GM21360 (cell line): Measurements from ENCODE around the gene SLC39A11.

ENCODE experiments used
- ATAC-seq: cut with Tn5 transposase; IDR thresholded peaks from one replicate; pipeline ENCODE4 v1.9.1; 2021; ENCODE audit warnings: mild to moderate bottlenecking, moderate library complexity; ENCODE audit not compliant: unreplicated experiment

Gene SLC39A11

DNA sequence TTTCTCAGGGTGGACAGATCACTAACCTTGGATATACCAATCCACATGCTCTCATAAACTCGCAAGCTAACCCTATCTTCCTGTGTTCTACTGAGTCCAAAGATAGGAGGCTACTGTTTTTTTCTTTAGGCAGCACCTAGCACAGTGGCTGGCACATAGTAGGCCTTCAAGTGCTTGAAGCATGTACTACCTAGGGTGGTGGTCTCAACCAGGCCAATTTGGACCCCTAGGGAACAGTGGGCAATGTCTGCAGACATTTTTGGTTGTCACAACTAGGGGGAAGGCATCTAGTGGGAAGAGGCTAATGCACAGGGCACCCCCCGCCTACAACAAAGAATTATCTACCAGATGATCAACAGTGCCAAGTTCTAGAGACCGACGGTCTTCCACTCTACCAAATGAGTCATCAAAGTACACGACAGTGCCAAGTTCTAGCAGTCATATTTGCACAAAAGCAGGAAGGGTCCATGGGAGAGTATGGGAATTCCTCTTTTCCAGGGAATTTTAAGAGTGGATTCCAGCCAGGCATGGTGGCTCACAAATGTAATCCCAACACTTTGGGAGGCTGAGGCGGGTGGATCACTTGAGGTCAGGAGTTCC is 390.3 kb downstream of the SLC39A11 start:
- no peak for ATAC-seq

DNA sequence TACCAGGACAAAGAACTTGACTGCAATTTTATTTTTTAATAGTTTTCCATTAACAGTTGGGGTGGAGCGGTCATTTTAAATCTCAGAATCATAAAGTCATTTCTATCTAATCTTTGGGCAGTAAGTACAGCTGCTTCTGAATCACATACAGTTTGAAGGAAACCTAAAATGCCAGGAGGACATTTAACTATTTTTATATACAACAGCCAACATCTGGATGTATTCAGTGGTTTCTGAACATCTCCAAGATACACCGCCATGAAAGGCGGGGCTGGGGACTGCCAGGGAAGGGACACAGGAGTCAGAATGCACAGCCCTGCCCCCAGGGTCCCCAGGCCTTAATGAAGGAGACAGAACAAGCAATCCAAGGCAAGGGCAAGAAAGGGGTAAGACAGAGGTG is 392.3 kb downstream of the SLC39A11 start:
- no peak for ATAC-seq

DNA sequence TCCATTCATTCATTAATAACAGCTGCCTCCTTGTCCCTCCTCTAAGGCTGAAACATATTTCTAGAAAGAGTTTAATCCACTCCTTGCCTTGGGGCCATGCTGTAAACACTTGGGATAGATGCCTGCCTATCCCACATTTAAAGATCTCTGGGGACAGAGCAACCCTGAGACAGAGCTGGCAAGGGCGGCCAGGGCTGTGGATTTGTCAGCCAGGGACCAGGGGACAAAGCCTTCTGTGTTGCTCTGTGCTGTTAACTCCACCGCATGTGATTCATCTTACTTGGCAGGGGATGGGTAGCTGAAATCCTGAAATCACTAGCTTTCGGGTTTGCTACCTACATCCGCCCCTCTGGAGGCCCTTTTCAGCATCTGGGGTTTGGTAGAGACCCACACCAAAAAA is 392.9 kb downstream of the SLC39A11 start:
- ATAC-seq: no peak

DNA sequence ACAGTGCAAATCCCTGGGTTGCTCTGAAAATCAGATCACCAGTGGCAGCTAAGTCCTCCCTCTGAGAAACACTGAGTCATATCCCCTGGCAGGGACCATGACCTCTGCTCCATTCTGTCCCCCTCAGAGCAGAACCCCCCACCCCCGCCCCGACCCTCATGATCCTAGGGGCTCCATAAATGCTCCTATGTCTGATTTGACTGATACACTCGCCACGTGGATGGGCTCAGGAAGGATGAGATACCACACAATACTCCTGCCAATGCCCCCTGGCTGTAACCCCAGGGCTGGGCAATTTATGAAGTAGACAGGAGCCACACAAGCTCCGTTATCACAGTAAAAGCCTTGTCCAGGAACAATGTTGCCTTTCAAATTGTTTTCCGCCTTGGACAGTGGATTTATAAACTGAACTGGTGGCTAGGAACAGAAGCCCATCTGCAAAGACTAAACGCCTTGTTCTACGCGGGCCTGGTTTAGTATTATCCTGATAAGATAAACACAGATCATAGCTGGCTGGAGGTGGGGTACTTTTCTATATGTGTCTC is 394.8 kb downstream of the SLC39A11 start:
- no peak for ATAC-seq

DNA sequence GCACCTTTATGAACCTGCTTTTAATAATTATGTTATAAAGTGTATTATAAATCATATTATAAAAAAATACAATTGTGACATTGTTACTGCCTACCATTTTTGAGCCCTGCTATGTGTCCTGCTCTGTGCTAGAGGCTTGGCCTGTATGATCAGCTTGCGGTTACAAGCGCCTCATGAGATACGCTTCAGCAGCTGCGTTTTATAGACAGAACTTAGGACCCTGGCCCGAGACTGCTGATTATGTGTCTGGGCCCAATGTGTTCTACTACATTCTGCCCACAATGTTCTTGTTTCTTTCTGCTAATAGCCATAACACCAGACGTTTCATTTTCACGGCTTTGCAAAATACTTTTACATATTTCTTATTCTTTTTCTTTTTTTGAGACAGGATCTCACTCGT is 395.8 kb downstream of the SLC39A11 start:
- no peak for ATAC-seq

DNA sequence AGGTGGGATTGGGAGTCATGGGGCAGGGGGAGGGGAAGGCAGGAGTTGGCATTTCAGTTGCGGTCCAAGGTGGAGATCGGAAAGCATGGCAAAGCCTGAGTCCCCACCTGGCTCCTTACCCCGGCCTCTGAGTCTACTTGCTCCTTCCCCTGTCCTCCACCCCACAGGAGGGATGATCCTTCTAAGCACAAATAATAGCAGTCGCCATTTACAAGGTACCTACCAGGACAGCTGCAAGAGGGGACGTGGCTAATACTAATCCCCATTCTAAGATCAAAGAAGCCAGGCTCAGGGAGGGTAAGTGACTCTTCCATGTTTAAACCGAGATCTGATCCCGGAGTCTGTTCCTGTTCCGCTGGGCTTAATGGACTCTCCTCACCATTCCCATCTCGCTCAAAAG is 396.3 kb downstream of the SLC39A11 start:
- ATAC-seq: no peak

DNA sequence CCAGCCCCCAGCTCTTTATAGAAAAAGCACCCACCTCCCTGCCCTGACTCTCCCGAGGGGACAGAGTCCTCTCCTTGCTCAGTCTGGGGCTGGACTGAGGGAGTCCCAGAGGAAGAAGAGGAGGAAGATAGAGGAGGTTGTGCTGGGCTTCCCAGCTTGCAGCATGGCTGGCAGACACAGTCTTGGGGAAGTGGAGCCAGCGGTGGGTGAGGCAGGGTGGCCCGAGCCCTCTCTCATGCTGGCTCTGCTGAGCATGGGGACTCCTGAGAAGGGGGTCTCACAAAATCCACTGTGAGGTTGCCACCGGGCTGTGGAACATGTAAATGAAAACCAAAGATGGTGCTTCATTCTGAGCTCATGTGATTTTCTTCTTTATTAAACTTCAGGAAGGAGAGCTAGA is 398.5 kb downstream of the SLC39A11 start:
- no peak for ATAC-seq

DNA sequence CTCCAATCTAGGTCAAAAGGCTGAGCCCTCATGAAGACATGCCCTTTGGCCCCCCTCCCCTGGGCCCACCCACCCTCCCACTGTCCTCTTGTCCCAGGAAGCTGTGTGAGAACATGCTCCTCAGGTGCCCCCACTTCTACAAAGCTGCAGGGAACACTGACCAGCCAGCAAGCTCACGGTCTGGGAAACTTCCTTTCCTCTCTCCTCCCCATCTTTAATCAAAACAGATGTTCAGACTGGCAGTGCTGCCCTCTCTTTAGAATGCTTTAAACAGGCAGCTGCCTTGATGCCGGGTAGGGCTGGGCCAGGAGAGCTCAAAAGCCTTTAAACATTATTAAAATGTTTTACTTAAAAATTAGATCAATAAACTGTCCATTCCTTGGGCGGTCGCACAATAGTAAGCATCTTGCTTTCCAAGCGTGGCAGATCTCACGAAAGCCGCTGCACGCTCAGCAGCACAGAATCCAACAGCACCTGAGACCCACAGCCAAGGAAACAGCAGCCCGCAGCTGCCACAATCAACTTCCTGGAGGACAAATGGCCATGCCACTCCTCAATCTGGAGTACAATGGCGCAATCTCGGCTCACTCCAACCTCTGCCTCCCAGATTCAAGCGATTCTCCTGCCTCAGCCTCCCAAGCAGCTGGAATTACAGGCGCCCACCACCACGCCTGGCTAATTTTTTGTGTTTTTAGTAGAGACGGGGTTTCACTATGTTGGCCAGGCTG is 399.2 kb downstream of the SLC39A11 start:
- ATAC-seq: no peak

DNA sequence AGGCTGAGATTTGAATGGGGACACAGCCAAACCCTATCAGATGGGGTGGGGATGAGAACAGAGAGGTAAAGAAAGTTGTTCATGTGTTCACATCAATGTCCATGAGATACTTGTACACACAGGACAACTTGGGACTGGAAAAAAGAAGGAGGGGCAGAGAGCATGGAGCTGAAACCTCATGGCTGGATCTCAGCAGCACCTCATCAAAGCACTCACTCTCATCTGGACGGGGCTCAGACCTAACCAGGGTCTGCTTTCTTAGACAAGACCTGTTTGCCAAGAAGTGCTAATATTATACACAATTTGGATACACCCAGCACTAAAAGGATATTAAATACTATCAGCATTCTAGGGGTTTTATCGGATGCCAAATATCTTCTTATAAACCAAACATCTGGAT is 399.8 kb downstream of the SLC39A11 start:
- no peak for ATAC-seq

DNA sequence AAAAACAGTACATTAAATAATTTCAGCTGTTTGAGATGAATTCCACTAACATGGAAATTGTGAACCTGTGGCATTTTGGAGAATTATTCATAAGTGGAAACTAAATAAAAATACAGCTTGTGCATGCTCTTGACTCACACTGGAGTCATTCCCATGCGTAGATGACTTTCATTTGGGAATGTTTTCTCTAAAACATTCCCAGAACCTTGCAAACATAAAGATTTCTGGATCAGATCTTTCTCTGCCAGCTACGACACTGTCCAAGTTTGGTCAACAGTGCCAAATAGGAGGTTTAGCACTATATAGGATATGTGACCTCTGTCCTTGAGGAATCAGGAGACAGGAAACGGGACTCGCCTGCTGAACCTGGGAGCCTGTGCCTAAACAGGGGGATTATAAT is 400.9 kb downstream of the SLC39A11 start:
- ATAC-seq: no peak

DNA sequence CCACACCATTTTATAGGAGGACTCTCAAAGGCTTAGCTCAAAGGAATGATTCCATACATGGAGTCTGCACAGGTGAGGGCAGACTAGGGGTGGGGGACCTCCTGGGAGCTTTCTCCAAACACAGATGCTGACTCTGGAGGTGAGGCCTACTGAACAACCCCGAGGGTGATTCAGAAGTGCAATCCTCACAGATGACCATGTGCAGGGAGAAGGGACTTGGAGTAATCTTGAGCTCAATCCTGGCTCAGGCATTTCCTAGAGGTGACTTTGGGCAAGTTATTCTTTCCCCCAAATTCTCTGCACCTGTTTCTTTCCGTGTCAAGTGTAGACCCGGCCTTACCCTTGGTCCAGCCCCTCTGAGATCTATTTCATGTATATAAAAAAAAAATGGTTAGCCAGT is 401.5 kb downstream of the SLC39A11 start:
- no peak for ATAC-seq

DNA sequence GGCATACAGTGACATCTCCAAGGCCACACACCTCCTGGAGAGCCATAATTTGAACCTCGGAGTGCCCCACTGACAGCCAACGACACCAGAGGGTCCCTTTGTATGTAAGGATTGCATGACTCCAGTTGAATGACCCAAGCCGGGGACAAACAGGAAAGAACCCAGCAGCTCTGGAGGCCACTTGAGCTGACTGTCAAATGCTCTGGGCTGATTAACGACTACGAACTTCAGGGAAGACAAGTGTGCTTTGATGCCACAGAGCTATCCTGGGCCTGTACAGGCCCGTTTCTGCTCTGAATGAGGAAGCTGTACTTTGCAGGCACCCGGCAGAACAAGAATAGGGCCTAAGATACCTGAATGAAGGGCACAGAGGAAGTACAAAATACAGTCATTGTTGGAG is 404.6 kb downstream of the SLC39A11 start:
- ATAC-seq: no peak

DNA sequence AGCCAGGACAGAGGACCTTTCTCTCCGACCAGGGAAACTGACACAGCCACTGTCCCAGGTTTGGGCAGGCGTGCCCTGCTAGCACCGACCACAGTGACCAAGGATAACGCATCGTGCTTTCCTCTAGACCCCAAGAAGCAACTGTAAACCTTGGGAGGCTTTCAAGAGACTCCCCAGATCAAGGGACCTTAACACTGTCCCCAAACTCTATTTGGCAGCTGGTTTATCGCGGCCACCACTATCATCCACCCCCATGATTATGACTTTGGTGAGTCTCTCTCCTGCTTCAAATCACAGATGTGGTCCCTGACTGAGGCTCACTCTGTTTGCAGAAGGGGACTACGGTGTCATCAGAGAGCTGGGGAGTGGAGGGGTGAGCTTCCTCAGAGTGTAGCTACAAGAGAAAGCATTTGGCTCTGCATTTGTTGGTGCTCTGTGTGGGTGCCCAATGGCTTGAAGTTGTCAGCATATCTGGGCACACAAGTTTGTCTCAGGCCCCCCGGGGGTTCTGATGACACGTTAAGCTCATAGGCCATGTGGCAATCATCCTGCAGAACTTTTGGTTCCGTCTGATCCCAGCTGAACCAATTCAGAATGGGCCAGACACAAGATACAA is 408.0 kb downstream of the SLC39A11 start:
- ATAC-seq: no peak

DNA sequence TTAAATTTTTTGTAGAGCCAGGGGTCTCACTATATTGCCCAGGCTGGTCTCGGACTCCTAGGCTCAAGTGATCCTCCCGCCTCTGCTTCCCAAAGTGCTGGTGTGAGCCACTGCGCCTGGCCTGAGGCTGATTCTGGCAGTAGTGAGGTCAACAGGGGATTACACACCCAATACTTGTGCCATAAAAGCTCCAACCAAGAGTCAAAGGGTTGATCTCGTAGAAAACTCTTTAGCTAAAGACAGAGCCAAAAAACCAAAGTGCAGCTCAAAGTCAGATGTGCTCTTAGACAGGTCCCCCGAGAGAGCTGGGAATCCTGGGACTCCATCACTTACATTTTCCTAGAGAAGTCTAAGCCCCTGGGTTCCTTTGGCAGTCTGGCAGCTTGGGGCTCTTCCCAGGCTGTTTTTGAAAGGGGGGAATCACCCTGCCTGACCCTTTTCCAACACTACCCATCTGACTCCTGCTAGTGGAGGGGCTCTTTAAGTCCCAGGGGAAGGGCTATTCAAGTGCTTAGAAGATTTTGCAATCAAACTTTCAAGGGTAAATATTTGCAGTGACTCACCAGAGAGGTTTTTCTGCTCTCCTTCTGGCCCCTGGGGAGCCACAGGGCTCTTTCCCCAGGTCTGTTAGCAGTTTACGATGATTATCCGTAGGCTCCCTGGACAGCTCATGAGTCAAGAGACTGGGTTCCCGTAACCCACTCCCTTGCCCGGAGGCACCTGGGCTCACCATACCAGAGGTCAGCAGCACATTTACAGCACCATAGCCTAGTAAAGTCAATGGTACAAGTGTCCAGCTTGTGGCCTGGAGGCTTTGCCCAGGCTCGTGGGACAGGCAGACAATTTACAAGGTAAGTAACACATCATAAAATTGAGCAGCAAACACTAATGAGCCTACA is 408.7 kb downstream of the SLC39A11 start:
- ATAC-seq: no peak

DNA sequence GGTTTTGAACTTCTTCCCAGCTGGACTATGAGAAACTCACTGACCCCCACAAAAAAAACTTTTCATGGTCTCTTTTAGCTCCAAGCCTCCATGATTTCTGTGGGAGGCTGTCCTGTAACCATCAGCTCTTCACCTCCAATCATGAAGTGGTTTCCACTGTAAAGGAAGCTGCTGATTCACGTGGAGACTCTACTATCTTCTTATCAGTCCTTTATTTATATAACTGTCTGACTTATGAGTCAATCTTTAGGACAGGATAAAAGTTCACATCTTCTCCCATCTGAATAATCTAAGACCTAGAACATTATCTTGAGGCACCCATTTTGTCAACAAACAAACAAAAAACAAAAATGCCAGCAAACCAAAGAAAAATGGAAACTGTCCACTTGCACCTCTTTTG is 409.9 kb downstream of the SLC39A11 start:
- no peak for ATAC-seq

DNA sequence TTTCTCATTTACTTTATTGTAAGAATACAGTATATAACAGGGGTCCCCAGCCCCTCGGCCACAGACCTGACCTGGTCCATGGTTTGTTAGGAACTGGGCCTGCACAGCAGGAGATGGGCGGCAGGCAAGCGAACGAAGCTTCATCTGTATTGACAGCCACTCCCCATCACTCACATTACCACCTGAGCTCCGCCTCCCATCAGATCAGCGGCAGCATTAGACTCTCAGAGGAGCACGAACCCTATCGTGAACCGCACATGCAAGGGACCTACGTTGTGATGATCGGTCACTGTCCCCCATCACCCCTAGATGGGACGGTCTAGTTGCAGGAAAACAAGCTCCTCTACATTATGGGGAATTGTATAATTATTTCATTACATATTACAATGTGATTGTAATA is 410.6 kb downstream of the SLC39A11 start:
- ATAC-seq: no peak

DNA sequence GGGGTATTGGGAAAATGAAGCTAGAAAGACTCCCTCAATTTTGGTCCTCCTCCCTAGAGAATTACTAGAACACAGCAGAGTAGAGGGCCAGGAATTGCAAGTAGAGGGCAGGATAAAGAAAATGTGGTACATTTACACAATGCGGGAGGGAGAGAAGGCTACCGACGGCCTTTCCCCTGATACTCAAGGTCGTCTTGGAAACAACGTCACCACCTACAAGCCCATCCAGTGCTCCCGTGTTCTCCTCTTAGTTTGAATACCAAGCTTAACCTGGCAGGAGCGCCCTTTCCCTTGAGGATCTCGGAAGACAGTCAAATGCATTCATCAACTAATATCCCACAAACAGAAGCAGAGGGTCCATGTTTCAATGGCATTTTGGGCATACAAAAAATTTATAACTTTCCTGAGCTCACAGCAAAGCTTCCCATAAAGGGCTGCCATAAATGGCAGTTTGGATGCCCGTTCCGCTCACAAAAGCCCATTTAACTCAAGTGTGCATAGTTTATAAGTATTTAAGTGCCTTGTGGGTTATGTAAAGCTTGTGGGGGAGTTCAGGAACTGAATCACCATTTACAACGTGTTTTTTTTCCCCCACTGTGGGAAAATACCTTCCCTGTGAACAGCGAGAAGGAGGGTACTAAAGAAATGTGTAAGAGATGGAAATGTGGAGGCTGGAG is 414.6 kb downstream of the SLC39A11 start:
- ATAC-seq: no peak

DNA sequence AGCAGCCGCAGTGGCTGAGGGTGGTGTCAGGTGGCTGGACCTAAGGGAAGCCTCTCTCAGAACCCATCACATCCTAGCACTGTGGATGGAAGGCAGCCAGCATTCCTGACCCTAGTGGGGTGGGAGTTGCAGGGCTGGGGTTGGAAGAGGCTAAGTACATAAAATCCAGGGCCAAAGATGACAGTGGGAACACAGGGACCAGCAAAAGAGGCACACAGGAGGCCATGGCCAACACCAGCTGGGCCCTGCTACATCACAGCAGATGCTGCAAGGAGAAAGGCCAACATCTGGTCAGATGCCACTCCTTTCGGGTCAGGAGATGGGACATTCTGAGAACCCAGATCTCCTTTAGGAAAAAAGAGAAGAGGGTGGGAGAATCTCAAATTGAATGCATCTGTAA is 415.4 kb downstream of the SLC39A11 start:
- no peak for ATAC-seq

DNA sequence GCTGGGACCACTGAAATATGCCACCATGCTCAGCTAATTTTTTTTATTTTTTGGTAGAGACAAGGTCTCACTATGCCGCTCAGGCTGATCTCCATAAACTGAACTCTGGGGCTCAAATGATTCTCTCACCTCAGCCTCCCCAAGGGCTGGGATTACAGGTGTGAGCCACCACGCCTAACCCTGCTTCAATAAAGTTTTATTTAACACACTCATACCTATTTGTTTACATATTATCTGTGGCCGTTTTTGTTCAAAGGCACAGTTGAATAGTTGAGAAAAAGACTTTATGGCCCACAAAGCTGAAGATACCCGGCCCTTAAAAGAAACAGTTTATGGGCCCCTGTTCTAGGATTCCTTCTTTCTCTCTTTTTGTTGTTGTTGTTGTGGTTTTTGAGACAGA is 419.8 kb downstream of the SLC39A11 start:
- ATAC-seq: no peak

DNA sequence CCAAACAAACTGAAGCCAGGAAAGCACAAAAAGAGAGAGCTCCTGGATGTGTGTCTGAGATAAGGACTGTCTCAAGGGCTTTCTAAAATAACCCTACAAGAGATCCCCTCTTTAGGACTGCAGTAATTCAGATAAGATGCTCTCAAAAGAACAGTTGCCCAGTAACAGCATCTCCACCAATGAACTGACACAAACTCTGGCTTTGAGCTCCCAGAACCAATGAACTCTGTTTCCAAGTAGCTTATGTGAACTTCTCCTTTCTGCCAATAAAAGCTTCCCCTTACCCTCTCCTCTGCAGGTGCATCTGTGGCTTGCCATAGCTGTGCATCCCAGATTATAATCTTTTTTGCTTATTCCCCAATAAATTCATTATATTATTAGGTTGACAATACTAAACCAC is 421.5 kb downstream of the SLC39A11 start:
- no peak for ATAC-seq
